Activated CD4-positive, alpha-beta T cell treated with anti-CD3 and anti-CD28 coated beads for 1 hour (primary cell): Measurements from ENCODE around the gene CAMK1D.
"Not testable (repeated sequence)": the region's sequence is repeated elsewhere in the genome, so short reads cannot be mapped to it uniquely, and the experiment has no call there.

Experiments
- DNase-seq: peaks from one replicate; pipeline ENCODE4 v3.0.0-alpha.2; 2020

Gene CAMK1D

GRCh38 chr10:12526311-12526710, 177.0 kb downstream of the CAMK1D start:
- no peak for DNase-seq

DNA sequence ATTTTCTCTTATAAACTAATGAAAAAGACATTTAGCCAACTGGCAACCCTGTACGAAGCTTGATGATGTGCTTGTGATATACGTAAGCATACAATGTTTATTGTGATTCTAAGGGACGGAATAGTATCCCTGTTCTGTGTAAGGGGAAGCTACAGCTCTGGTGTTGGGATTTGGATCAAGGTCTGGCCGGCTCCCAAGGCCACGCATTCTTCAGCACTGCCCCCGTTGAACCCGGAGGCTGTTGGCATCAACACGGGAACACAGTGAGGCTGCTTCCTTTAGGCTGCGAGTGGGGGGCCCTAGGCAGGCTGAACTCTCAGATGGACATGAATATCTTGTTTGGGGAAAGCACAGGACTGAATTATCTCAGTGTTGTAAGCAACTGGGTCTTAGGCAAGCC, 180.6 kb downstream of the CAMK1D start:
- DNase-seq = no peak

GRCh38 chr10:12531305-12532220, 182.2 kb downstream of the CAMK1D start:
- no peak for DNase-seq

- DNase-seq = no peak
Observed at GRCh38 chr10:12533151-12533550, 183.8 kb downstream of the CAMK1D start.

GRCh38 chr10:12533723-12534122, 184.4 kb downstream of the CAMK1D start:
- DNase-seq = no peak

- DNase-seq = no peak
Observed at GRCh38 chr10:12534824-12535223, 185.5 kb downstream of the CAMK1D start.

GRCh38 chr10:12535656-12536055, 186.3 kb downstream of the CAMK1D start:
- no peak for DNase-seq

GRCh38 chr10:12538491-12538995, 189.2 kb downstream of the CAMK1D start:
- DNase-seq = no peak

GRCh38 chr10:12539350-12540164, 190.2 kb downstream of the CAMK1D start:
- DNase-seq = no peak

GRCh38 chr10:12540341-12540781, 191.0 kb downstream of the CAMK1D start:
- DNase-seq = no peak

GRCh38 chr10:12541446-12542067, 192.2 kb downstream of the CAMK1D start:
- no peak for DNase-seq

DNA sequence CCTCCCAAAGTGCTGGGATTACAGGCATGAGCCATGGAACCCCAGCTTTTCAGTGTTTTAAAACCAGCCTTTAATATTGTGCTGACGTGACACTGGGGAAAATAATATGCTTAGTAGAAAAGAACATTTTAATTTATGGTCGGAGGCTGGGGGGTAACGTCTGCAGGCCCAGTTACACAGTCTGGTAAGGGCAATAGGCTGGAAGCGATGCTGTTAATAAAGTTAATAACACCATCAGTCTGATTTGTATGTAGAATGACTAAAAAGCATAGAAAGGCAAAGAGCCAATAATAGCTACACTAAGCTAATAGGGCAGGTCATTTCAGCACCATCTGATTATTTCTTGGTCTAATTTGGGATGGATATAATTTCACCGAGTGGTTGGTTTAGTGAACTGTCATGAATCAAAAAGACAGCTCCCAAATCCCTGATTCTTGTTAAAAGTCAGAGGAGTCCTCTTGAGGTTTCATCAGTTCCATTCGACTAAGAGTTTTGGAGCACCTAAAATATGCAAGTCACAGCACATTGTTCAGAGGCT, 192.9 kb downstream of the CAMK1D start:
- DNase-seq = no peak

GRCh38 chr10:12543589-12543988, 194.2 kb downstream of the CAMK1D start:
- DNase-seq = no peak

DNA sequence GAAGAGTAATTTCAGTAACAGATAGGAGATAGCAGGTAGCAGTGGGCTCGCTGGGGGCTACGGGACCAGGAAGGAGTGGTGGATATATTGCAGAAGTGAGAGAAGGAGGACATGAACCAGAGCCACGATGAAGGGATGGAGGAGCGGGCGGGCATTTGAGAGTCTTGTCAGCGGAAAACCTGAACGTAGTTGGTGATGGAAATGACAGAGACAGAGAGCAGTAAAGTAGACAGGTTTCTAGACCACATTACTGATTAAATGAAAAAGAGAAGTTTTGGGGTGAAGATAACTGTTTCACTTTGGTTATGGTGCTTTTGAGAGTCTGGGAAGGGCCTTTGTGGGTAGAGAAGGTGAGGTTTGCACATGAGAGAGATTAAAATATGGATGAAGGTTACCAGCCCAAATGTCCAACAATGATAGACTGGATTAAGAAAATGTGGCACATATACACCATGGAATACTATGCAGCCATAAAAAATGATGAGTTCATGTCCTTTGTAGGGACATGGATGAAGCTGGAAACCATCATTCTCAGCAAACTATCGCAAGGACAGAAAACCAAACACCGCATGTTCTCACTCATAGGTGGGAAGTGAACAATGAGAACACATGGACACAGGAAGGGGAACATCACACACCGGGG, 196.9 kb downstream of the CAMK1D start:
- DNase-seq = not testable (repeated sequence)

DNA sequence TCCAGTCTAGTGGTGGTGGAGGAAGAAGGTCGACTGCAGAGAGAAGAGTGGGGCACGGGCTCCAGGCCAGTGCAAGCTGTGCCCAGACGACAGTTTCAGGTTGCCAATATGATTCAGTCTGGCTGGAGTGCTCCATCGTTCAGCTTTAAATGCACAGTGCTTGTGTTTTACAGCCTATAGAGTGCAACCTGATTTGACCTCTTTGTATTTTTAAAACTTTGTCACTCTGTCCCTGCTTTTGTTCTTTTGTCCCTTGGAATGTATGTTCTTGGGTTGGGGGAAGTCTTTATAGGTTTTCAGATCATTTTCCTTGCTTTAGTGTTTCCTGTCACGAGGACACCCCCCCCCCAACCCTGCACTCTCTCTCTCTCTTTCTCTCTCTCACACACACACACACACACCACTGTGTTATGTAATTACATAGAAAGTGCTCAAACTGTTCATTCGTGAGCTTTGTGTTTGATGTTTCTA, 198.0 kb downstream of the CAMK1D start:
- DNase-seq = no peak

DNA sequence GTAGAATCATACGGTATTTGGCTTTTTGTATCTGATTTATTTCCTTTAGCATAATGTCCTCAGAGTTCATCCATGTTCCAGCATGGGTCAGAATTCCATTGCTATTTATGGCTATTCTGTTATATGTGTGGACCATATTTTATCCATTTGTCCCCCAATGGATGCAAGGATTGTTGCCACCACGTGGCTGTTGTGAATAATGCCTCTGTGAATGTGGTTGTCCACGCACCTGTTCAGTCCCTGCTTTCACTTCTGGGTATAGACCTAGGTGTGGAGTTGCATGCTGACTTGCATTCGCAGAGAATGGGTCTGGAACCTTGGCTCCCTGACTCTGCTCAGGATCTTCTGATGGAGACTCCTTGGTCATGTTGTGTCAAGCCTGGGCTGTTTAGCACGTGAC, 199.9 kb downstream of the CAMK1D start:
- no peak for DNase-seq

DNA sequence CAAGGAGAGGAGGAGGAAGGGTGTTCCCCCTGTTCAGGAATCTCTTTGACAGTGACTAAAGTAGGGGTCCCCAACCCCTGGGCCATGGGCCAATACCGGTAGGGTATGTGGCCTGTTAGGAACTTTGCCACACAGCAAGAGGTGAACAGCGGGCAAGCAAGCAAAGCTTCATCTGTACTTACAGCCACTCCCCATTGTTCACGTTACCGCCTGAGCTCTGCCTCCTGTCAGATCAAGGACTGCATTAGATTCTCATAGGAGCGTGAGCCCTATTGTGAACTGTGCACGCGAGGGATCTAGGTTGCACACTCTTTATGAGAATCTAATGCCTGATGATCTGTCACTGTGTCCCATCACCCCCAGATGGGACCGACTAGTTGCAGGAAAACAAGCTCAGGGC, 201.6 kb downstream of the CAMK1D start:
- DNase-seq = no peak

GRCh38 chr10:12556039-12556438, 206.7 kb downstream of the CAMK1D start:
- DNase-seq = no peak

GRCh38 chr10:12559578-12560178, 210.3 kb downstream of the CAMK1D start:
- no peak for DNase-seq

- no peak for DNase-seq
Observed at GRCh38 chr10:12561307-12561706, 212.0 kb downstream of the CAMK1D start.

- DNase-seq = no peak
Observed at GRCh38 chr10:12561720-12562119, 212.4 kb downstream of the CAMK1D start.

DNA sequence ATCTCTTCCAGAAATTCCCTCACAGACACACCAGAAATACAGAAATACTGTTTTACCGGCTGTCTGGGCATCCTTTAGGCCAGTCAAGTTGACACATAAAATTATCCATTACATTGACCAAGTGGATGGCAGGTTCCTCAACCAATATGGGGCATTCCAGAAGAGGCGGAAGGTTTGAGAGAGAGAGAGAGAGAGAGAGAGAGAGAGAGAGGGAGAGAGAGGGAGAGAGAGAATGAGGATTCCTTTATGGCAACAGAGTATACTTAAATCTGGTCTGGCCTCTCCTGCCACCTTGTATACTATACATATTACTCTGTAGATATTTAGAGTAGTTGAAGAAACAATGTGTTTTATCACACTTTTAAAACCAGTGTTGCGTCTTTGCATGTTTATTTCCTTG, 214.1 kb downstream of the CAMK1D start:
- no peak for DNase-seq
